Pancreas (tissue), 10 donors: Measurements from ENCODE around the gene ITPK1. TPM values are rescaled to one million over a fixed set of nuclear protein-coding genes. Genes with fewer than 3 reads are reported as not detected.

Experiments used
- ATAC-seq, 4 donors: fragments of 200-7000 bp; cut with Tn5 transposase; one replicate each; pipeline versions ENCODE4 v1.8.0 to v1.9.1; 2020; ENCODE audit warnings: mild to moderate bottlenecking in 4 of 4, moderate library complexity in 4 of 4
- DNase-seq, 6 donors: peaks; one replicate each; pipeline ENCODE4 v3.0.0-alpha.2; 2020
- FAIRE-seq: peaks from 2 replicates; lab custom pipeline; 2012; peaks lifted over from hg19 to GRCh38; lab: Jason Lieb, UNC
- H3K27ac ChIP-seq, 4 donors: fragments of 200-600 bp; sonication (generic); 1 replicate in 3 of 4; 2 replicates in 1 of 4; pipeline versions ENCODE4 v1.5.0 to v1.8.0; 2020
- H3K27me3 ChIP-seq, 4 donors: fragments of 200-600 bp; one replicate each; pipeline ENCODE4 v1.8.0; 2021
- H3K36me3 ChIP-seq, 3 donors: fragments of 200-600 bp; sonication (generic) in 1 of 3; one replicate each; pipeline versions ENCODE4 v1.5.0 to v1.8.0; 2020 to 2021
- H3K4me1 ChIP-seq, 3 donors: fragments of 200-600 bp; one replicate each; pipeline ENCODE4 v1.8.0; 2021
- H3K4me3 ChIP-seq, 4 donors: fragments of 200-600 bp; sonication (generic) in 2 of 4; one replicate each; pipeline versions ENCODE4 v1.5.0 to v1.8.0; 2020 to 2021
- H3K9me3 ChIP-seq, 4 donors: fragments of 200-600 bp; one replicate each; pipeline ENCODE4 v1.8.0; 2021
- CTCF ChIP-seq, 4 donors: fragments of 200-600 bp; sonication (generic) in 3 of 4; IDR thresholded peaks; one replicate each; pipeline versions ENCODE4 v1.5.0 to v1.8.0; 2021; ENCODE audit warnings: antibody characterized with exemption in 4 of 4
- WGBS, 2 donors: extraction: QIAGEN DNeasy Blood & Tissue Kit; methylation state at CpG; one replicate each; pipeline ENCODE4 v1.1.7; 2013; 5-methylcytosine and 5-hydroxymethylcytosine counted together
- intact Hi-C, 3 donors: fragments of 100-400 bp; cut with DNase I; formaldehyde crosslinking; loops; one replicate each; pipeline versions ENCODE4 v1.11.1 to v1.14.2; 2022
- polyA plus RNA-seq, 2 donors: library from polyadenylated mRNA; stranded (reverse); fragments of 200-250 nt; gene quantifications; one replicate each; pipeline ENCODE4 v1.2.3, GENCODE V29; 2013
- total RNA-seq, 6 donors: library from RNA; stranded (reverse); fragmentation: NEBNext Ultra II Directional in 4 of 6; extraction: Animal tissue kit (Norgen Biotek cat#: 25700) in 4 of 6; gene quantifications; one replicate each; pipeline versions ENCODE4 v1.2.1 to v1.2.4, GENCODE V29; 2021 to 2023
- donor health status: healthy with polysubstance abuse.
- donor health status: DM: no; HTN: no; CAD: no; lungs with moderate emphysema.
- donor health status: DM: no; HTN: no; CAD: no.
- donor health status: control.
- donor health status: control.
- donor health status: Bipolar disorder and iron deficiency.
- donor health status: DM: yes; HTN: yes; CAD: no.
- donor health status: DM: no; HTN: no; CAD: no.
- donor health status: DM: no; HTN: no; CAD: no.
- donor health status: DM: yes; HTN: yes; CAD: no.

ITPK1 gene
- total and polyA plus RNA-seq, 8 donors, result 23.2 to 38.3 (median 33.0) TPM

GRCh38 chr14:93045965-93046704 is 69.6 kb downstream of the ITPK1 start:
- H3K36me3 ChIP-seq, result no peaks in the 10 kb centered on the region
- intact Hi-C loops, result no loop called here
- DNase-seq, result peak in 1 of 6 donors; percentile 52
- peaks cover 22 to 37% (median 36%) of the 10 kb centered on the region in 3 donors for H3K4me1 ChIP-seq
- no peak overlapping the region for H3K27ac ChIP-seq
- no peak for ATAC-seq
- no peaks in the 10 kb centered on the region for H3K27me3 ChIP-seq
- WGBS, 2 donors, result 86 to 89% methylated on average over 16 of the region's 16 CpGs
- H3K4me3 ChIP-seq, result no peak overlapping the region
- H3K9me3 ChIP-seq, result no peaks in the 10 kb centered on the region
- no peak for TF ChIP-seq CTCF (IDR thresholded peaks at IDR 0.05)
- no peak for FAIRE-seq

DNA sequence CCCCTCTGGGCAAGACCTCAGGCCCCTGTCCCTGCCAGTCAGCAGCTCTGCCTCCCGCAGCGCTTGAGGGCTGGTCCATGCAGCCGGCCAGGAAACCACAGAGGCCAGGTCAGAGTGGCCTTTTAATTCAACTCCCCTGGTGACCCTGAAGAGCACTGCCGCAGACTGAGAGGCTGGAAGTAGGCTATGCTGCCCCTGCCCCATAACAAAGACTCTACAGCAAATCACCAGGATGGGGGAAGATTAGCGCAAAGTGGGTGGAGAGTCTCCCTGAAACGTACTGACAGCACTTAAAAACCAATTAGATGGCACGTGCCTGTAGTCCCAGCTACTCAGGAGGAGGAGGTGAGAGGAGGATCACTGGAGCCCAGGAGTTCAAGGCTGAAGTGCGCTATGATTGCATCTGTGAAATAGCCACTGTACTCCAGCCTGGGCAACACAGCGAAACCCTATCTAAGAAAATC is 70.5 kb downstream of the ITPK1 start:
- Histone ChIP-seq H3K4me3 (no peak overlapping the region), H3K27me3 (no peaks in the 10 kb centered on the region), H3K36me3 (no peaks in the 10 kb centered on the region), H3K27ac (peak overlapping the region in 3 of 4 donors; percentile 6 to 72 (median 33)), H3K4me1 (peaks cover 22 to 43% (median 36%) of the 10 kb centered on the region in 3 donors), H3K9me3 (no peaks in the 10 kb centered on the region)
- DNase-seq, result peak in 1 of 6 donors; percentile 54
- no peak for FAIRE-seq
- ATAC-seq, result no peak
- intact Hi-C loops, result no loop called here
- TF ChIP-seq CTCF (IDR thresholded peaks at IDR 0.05), result no peak
- WGBS, 2 donors, result 81 to 83% methylated on average over 9 of the region's 9 CpGs

GRCh38 chr14:93044556-93044955 is 71.2 kb downstream of the ITPK1 start:
- no peak for FAIRE-seq
- Histone ChIP-seq H3K27ac (peak overlapping the region; percentile 6 to 72 (median 66)), H3K27me3 (no peaks in the 10 kb centered on the region), H3K4me1 (peaks cover 22 to 41% (median 32%) of the 10 kb centered on the region in 3 donors), H3K9me3 (no peaks in the 10 kb centered on the region), H3K4me3 (no peak overlapping the region), H3K36me3 (no peaks in the 10 kb centered on the region)
- TF ChIP-seq CTCF (IDR thresholded peaks at IDR 0.05), result no peak
- ATAC-seq, result peak in 1 of 4 donors; percentile 8
- peak in 1 of 6 donors; percentile 43 for DNase-seq
- intact Hi-C loops, result no loop called here
- 92 to 94% methylated on average over 9 of the region's 9 CpGs for WGBS, 2 donors

DNA sequence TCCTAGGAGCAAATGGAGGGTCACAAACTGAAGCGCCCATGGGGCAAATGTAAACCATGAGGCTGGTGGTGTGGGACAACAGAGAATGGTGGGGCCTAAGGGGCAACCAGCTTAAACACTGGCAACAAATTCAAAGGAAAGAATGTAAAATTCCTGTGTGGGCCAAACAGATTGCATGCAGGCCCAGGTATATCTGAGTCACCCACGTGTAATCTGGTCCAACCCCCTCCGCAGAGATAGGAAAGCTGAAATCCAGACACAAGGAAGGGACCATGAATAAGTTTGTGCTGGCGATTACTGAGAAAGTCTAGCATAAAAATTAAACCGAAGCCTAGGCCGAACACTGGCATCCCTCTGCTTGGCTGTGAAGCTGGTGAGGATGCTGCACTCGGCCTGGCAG is 71.6 kb downstream of the ITPK1 start:
- DNase-seq (no peak), FAIRE-seq (no peak), ATAC-seq (peak; percentile 38 to 61 (median 50))
- intact Hi-C loops, result no loop called here
- Histone ChIP-seq H3K9me3 (no peaks in the 10 kb centered on the region), H3K27ac (peak overlapping the region; percentile 6 to 72 (median 66)), H3K4me1 (peaks cover 22 to 41% (median 32%) of the 10 kb centered on the region in 3 donors), H3K36me3 (no peaks in the 10 kb centered on the region), H3K27me3 (no peaks in the 10 kb centered on the region), H3K4me3 (no peak overlapping the region)
- 68 to 73% methylated on average over 7 of the region's 7 CpGs for WGBS, 2 donors
- TF ChIP-seq CTCF (IDR thresholded peaks at IDR 0.05), result no peak
